Measurements from ENCODE around the gene TEX2. TPM values are rescaled to one million over a fixed set of nuclear protein-coding genes. Genes with fewer than 3 reads are reported as not detected.

TEX2 gene
- total and polyA plus RNA-seq, 2 donors from 2014 or later: 14.0 to 39.1 TPM

GRCh38 chr17:64216338-64217248 lies 46.5 kb downstream of the TEX2 start:
- DNase-seq (peak in 3 of 5 donors; percentile 22 to 42 (median 28)), FAIRE-seq (no peak)
- TF ChIP-seq, protein P1, sequence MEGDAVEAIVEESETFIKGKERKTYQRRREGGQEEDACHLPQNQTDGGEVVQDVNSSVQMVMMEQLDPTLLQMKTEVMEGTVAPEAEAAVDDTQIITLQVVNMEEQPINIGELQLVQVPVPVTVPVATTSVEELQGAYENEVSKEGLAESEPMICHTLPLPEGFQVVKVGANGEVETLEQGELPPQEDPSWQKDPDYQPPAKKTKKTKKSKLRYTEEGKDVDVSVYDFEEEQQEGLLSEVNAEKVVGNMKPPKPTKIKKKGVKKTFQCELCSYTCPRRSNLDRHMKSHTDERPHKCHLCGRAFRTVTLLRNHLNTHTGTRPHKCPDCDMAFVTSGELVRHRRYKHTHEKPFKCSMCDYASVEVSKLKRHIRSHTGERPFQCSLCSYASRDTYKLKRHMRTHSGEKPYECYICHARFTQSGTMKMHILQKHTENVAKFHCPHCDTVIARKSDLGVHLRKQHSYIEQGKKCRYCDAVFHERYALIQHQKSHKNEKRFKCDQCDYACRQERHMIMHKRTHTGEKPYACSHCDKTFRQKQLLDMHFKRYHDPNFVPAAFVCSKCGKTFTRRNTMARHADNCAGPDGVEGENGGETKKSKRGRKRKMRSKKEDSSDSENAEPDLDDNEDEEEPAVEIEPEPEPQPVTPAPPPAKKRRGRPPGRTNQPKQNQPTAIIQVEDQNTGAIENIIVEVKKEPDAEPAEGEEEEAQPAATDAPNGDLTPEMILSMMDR (IDR thresholded peaks at IDR 0.05; ENCODE audit: borderline replicate concordance, extremely low read depth, insufficient read depth): no peak
- no peak overlapping the region for H3K4me3 ChIP-seq (ENCODE audit: low read length in 3 of 3)
- no peaks in the 10 kb centered on the region for H3K9me3 ChIP-seq (ENCODE audit: control insufficient read depth in 2 of 3, insufficient read depth in 1 of 3, low read length in 3 of 3)
- H3K27ac ChIP-seq (ENCODE audit: low read depth in 2 of 2, low read length in 2 of 2): peak overlapping the region; percentile 2 to 61
- peaks cover 0 to 3% (median 0%) of the 10 kb centered on the region in 3 donors for H3K36me3 ChIP-seq (ENCODE audit: control insufficient read depth in 2 of 3, insufficient read depth in 3 of 3, low read length in 3 of 3)
- peaks cover 0 to 32% (median 27%) of the 10 kb centered on the region in 3 donors for H3K4me1 ChIP-seq (ENCODE audit: control insufficient read depth in 2 of 3, insufficient read depth in 2 of 3, low read depth in 1 of 3, low read length in 3 of 3)
- no peak overlapping the region for H3K9ac ChIP-seq (ENCODE audit: low read length in 3 of 3)
- no peaks in the 10 kb centered on the region for H3K27me3 ChIP-seq (ENCODE audit: control insufficient read depth, insufficient read depth, low read length)
- intact Hi-C loops (cut with DNase I): no loop called here

GRCh38 chr17:64216000-64216337 lies 47.1 kb downstream of the TEX2 start:
- Histone ChIP-seq H3K9ac (ENCODE audit: low read length in 3 of 3) (no peak overlapping the region), H3K27ac (ENCODE audit: low read depth in 2 of 2, low read length in 2 of 2) (no peak overlapping the region), H3K36me3 (ENCODE audit: control insufficient read depth in 2 of 3, insufficient read depth in 3 of 3, low read length in 3 of 3) (peaks cover 0 to 3% (median 0%) of the 10 kb centered on the region in 3 donors), H3K9me3 (ENCODE audit: control insufficient read depth in 2 of 3, insufficient read depth in 1 of 3, low read length in 3 of 3) (no peaks in the 10 kb centered on the region), H3K4me3 (ENCODE audit: low read length in 3 of 3) (no peak overlapping the region), H3K27me3 (ENCODE audit: control insufficient read depth, insufficient read depth, low read length) (no peaks in the 10 kb centered on the region), H3K4me1 (ENCODE audit: control insufficient read depth in 2 of 3, insufficient read depth in 2 of 3, low read depth in 1 of 3, low read length in 3 of 3) (peaks cover 0 to 32% (median 27%) of the 10 kb centered on the region in 3 donors)
- FAIRE-seq (no peak), DNase-seq (no peak)
- TF ChIP-seq, protein P1 (IDR thresholded peaks at IDR 0.05; ENCODE audit: borderline replicate concordance, extremely low read depth, insufficient read depth): no peak
- intact Hi-C loops (cut with DNase I): no loop called here

- FAIRE-seq: no peak
- TF ChIP-seq, protein P1 (IDR thresholded peaks at IDR 0.05; ENCODE audit: borderline replicate concordance, extremely low read depth, insufficient read depth): no peak
- H3K9ac ChIP-seq (ENCODE audit: low read length in 3 of 3): no peak overlapping the region
- intact Hi-C loops (cut with DNase I): no loop called here
- H3K36me3 ChIP-seq (ENCODE audit: control insufficient read depth in 2 of 3, insufficient read depth in 3 of 3, low read length in 3 of 3): peaks cover 0 to 3% (median 0%) of the 10 kb centered on the region in 3 donors
- H3K27ac ChIP-seq (ENCODE audit: low read depth in 2 of 2, low read length in 2 of 2): peak overlapping the region in 1 of 2 donors; percentile 24
- peak overlapping the region in 1 of 3 donors; percentile 6 for H3K4me3 ChIP-seq (ENCODE audit: low read length in 3 of 3)
- peaks cover 0 to 32% (median 27%) of the 10 kb centered on the region in 3 donors for H3K4me1 ChIP-seq (ENCODE audit: control insufficient read depth in 2 of 3, insufficient read depth in 2 of 3, low read depth in 1 of 3, low read length in 3 of 3)
- no peaks in the 10 kb centered on the region for H3K9me3 ChIP-seq (ENCODE audit: control insufficient read depth in 2 of 3, insufficient read depth in 1 of 3, low read length in 3 of 3)
- DNase-seq: no peak
- H3K27me3 ChIP-seq (ENCODE audit: control insufficient read depth, insufficient read depth, low read length): no peaks in the 10 kb centered on the region
Measured at GRCh38 chr17:64214950-64215349, 48.1 kb downstream of the TEX2 start.
